ENCODE results near the gene CAPN7. TPM values are rescaled to one million over a fixed set of nuclear protein-coding genes. Genes with fewer than 3 reads are reported as not detected.

Gene CAPN7
- polyA plus RNA-seq, 2 donors, result 11.2 to 11.9 TPM

DNA sequence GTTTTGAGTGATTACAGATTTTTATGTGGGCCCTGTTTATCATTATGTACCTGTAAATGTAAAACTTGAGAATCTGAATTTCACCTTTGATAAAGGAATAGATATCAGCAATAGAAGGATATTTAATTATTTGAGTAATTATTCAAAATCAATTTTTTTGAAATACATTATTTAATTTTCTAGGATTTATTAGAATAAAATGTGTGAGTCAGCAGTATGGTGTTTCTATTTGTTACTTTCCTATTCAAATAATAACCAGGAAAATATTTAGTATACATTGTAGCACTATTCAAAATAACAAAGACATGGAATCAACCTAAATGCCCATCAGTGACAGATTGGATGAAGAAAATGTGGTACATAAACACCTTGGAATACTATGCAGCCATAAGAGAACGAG lies 22.1 kb downstream of the CAPN7 start:
- whole genome bisulfite sequencing, 2 donors, result 90% methylated on average over 1 of the region's 1 CpG
- Histone ChIP-seq H3K27me3 (ENCODE audit: control insufficient read depth in 1 of 2, insufficient read depth in 2 of 2, low read length in 2 of 2) (no peaks in the 10 kb centered on the region), H3K27ac (ENCODE audit: low read depth in 2 of 2, low read length in 1 of 2) (no peak overlapping the region), H3K4me1 (ENCODE audit: control insufficient read depth in 2 of 2, insufficient read depth in 2 of 2, low read length in 1 of 2) (no peaks in the 10 kb centered on the region), H3K36me3 (ENCODE audit: control insufficient read depth in 2 of 2, insufficient read depth in 2 of 2, low read length in 1 of 2) (peaks cover 2% of the 10 kb centered on the region in 2 donors), H3K4me3 (ENCODE audit: low read depth in 1 of 2, low read length in 2 of 2) (no peak overlapping the region), H3K9me3 (ENCODE audit: control insufficient read depth in 2 of 2, insufficient read depth in 1 of 2, low read depth in 1 of 2, low read length in 1 of 2) (no peaks in the 10 kb centered on the region)

DNA sequence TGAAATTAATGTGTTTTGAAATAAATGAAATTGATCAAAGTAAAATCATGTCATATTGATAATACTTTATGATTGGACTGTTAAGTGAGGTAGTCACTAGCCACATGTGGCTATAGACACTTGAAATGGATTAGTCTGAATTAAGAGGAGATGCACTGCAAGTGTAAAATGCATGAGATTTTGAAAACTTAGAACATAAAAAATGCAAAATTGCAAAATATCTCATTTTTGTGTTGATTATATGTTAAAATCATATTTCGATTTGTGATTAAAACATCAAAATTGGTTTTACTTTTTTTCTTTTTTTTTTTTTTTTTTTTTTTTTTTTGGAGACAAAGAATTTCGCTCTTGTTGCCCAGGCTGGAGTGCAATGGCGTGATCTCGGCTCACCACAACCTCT lies 23.2 kb downstream of the CAPN7 start:
- Histone ChIP-seq H3K27me3 (ENCODE audit: control insufficient read depth in 1 of 2, insufficient read depth in 2 of 2, low read length in 2 of 2) (no peaks in the 10 kb centered on the region), H3K4me3 (ENCODE audit: low read depth in 1 of 2, low read length in 2 of 2) (no peak overlapping the region), H3K36me3 (ENCODE audit: control insufficient read depth in 2 of 2, insufficient read depth in 2 of 2, low read length in 1 of 2) (peaks cover 2 to 4% of the 10 kb centered on the region in 2 donors), H3K4me1 (ENCODE audit: control insufficient read depth in 2 of 2, insufficient read depth in 2 of 2, low read length in 1 of 2) (no peaks in the 10 kb centered on the region), H3K27ac (ENCODE audit: low read depth in 2 of 2, low read length in 1 of 2) (no peak overlapping the region), H3K9me3 (ENCODE audit: control insufficient read depth in 2 of 2, insufficient read depth in 1 of 2, low read depth in 1 of 2, low read length in 1 of 2) (no peaks in the 10 kb centered on the region)
- 97 to 99% methylated on average over 4 of the region's 4 CpGs for WGBS, 2 donors

DNA sequence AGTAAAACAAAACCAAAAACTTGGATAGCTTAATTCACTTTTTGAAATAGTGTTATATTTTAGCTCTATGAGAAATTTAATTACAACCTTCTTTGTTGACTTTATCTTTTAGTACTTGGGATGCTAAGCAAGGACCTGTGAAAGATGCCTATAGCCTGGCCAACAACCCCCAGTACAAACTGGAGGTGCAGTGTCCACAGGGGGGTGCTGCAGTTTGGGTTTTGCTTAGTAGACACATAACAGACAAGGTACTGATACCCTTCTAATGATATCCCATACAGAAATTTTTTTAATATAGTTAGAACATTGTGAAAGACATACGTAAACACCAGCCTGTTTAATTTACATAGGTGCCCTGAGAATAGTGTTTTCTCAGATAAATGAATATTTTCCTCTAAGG lies 35.3 kb downstream of the CAPN7 start:
- no peaks in the 10 kb centered on the region for H3K4me1 ChIP-seq (ENCODE audit: control insufficient read depth in 2 of 2, insufficient read depth in 2 of 2, low read length in 1 of 2)
- no peaks in the 10 kb centered on the region for H3K9me3 ChIP-seq (ENCODE audit: control insufficient read depth in 2 of 2, insufficient read depth in 1 of 2, low read depth in 1 of 2, low read length in 1 of 2)
- H3K27ac ChIP-seq (ENCODE audit: low read depth in 2 of 2, low read length in 1 of 2), result no peak overlapping the region
- WGBS, 2 donors, result 93% methylated on average over 1 of the region's 1 CpG
- peaks cover 9 to 14% of the 10 kb centered on the region in 2 donors for H3K36me3 ChIP-seq (ENCODE audit: control insufficient read depth in 2 of 2, insufficient read depth in 2 of 2, low read length in 1 of 2)
- H3K4me3 ChIP-seq (ENCODE audit: low read depth in 1 of 2, low read length in 2 of 2), result no peak overlapping the region
- H3K27me3 ChIP-seq (ENCODE audit: control insufficient read depth in 1 of 2, insufficient read depth in 2 of 2, low read length in 2 of 2), result no peaks in the 10 kb centered on the region

DNA sequence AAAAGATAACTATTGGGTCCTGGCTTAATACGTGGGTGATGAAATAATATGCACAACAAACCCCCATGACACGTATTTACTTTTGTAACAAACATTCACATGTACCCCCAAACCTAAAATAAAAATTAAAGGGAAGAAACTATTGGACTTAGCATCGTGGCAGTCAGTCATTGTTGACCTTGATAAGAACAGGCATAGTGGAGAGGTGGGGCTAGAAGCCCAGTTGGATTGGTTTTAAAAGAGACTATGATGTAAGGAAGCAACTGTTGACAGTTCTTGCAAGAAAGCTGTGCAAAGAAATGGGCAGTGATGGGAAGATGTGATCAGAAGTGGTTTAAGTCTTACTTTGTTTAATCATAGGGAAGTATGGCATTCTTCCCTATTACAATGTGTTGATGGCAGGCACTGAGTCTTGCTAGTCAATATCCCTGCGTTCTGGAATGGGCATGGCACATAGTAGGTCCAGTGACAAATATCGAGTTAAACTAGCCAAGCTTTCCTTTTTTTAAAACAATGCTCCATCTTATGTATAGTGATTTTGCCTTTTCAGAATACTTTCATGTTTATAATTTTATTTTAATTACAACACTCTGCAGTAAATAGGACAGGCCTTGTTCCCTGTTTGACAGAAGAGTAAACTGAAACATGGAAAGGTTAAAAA lies 37.9 kb downstream of the CAPN7 start:
- no peak overlapping the region for H3K27ac ChIP-seq (ENCODE audit: low read depth in 2 of 2, low read length in 1 of 2)
- 78 to 92% methylated on average over 5 of the region's 5 CpGs for WGBS, 2 donors
- no peaks in the 10 kb centered on the region for H3K27me3 ChIP-seq (ENCODE audit: control insufficient read depth in 1 of 2, insufficient read depth in 2 of 2, low read length in 2 of 2)
- no peak overlapping the region for H3K4me3 ChIP-seq (ENCODE audit: low read depth in 1 of 2, low read length in 2 of 2)
- no peaks in the 10 kb centered on the region for H3K4me1 ChIP-seq (ENCODE audit: control insufficient read depth in 2 of 2, insufficient read depth in 2 of 2, low read length in 1 of 2)
- peaks cover 10 to 14% of the 10 kb centered on the region in 2 donors for H3K36me3 ChIP-seq (ENCODE audit: control insufficient read depth in 2 of 2, insufficient read depth in 2 of 2, low read length in 1 of 2)
- no peaks in the 10 kb centered on the region for H3K9me3 ChIP-seq (ENCODE audit: control insufficient read depth in 2 of 2, insufficient read depth in 1 of 2, low read depth in 1 of 2, low read length in 1 of 2)

DNA sequence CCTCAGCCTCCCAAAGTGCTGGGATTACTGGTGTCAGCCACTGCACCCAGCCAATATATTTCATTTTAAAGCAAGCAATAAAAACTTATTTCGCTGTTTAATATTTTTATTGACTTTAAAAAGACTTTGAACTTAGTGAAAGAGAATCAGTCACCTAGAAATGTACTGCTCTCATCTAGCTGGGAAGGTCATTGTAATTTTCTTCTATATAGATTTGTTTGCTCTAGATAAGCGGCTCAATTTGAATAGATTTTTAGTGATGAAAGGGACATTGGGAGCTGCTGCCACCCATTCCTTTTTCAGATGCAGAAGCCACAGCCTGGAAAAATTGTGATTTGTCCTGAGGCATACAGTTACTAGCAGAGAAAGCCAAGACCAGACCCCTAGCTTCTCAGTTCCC lies 40.1 kb downstream of the CAPN7 start:
- Histone ChIP-seq H3K27ac (ENCODE audit: low read depth in 2 of 2, low read length in 1 of 2) (no peak overlapping the region), H3K36me3 (ENCODE audit: control insufficient read depth in 2 of 2, insufficient read depth in 2 of 2, low read length in 1 of 2) (peaks cover 6 to 9% of the 10 kb centered on the region in 2 donors), H3K9me3 (ENCODE audit: control insufficient read depth in 2 of 2, insufficient read depth in 1 of 2, low read depth in 1 of 2, low read length in 1 of 2) (no peaks in the 10 kb centered on the region), H3K4me1 (ENCODE audit: control insufficient read depth in 2 of 2, insufficient read depth in 2 of 2, low read length in 1 of 2) (no peaks in the 10 kb centered on the region), H3K4me3 (ENCODE audit: low read depth in 1 of 2, low read length in 2 of 2) (no peak overlapping the region), H3K27me3 (ENCODE audit: control insufficient read depth in 1 of 2, insufficient read depth in 2 of 2, low read length in 2 of 2) (no peaks in the 10 kb centered on the region)
- 70 to 95% methylated on average over 2 of the region's 2 CpGs for WGBS, 2 donors

DNA sequence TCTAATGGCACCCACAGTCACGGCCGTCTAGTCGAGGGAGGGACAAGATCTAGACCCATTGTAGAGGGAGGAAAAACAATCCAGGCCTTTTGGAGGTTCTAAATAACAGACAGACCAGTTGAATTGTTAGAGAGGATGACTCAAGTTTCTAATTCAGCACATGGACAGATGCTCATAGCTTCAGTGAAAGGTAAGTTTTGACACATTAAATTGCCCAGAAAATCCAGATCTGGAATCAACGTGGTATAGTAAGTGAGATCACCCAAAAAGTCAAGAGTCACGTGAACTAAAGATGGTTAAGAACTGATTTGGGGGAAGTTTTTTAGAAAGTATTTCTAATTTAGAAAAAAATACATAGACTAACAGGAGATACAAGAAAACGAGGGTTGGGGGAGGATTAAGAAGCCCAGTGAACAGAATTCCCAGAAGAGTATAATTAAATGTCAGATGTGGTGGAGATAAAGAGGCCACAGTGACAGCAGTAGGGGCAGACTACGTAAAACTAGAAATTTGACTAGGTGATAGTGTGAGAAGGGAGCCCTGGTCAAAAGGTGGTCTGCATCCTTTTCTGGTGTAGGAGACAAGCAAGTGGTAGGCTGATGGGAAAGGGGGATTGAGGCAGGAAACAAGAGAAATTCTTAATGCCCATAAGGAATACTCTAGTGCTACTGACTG lies 47.1 kb downstream of the CAPN7 start:
- peaks cover 0 to 3% of the 10 kb centered on the region in 2 donors for H3K4me1 ChIP-seq (ENCODE audit: control insufficient read depth in 2 of 2, insufficient read depth in 2 of 2, low read length in 1 of 2)
- no peak overlapping the region for H3K4me3 ChIP-seq (ENCODE audit: low read depth in 1 of 2, low read length in 2 of 2)
- WGBS, 2 donors, result 79 to 82% methylated on average over 7 of the region's 7 CpGs
- no peaks in the 10 kb centered on the region for H3K9me3 ChIP-seq (ENCODE audit: control insufficient read depth in 2 of 2, insufficient read depth in 1 of 2, low read depth in 1 of 2, low read length in 1 of 2)
- no peaks in the 10 kb centered on the region for H3K27me3 ChIP-seq (ENCODE audit: control insufficient read depth in 1 of 2, insufficient read depth in 2 of 2, low read length in 2 of 2)
- H3K27ac ChIP-seq (ENCODE audit: low read depth in 2 of 2, low read length in 1 of 2), result no peak overlapping the region
- peaks cover 8 to 17% of the 10 kb centered on the region in 2 donors for H3K36me3 ChIP-seq (ENCODE audit: control insufficient read depth in 2 of 2, insufficient read depth in 2 of 2, low read length in 1 of 2)

DNA sequence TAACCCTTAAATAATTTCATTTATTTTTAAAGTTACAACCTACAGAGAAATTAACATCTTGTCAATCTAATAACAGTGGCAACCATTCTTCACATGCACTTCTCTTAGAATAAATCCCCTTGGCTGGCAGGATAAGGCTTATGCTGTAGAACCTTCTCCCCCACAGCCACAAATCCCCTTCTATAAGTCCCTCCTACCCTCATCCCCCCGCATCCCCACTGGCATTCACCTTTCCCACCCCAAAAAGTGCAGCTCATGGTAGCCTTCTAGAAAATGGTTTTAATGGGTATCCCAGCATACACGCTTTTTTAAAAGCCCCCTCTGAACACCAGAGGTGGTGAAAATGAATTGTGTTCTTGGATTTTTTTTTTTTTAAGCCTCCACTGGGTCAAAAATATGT lies 49.2 kb downstream of the CAPN7 start:
- H3K27me3 ChIP-seq (ENCODE audit: control insufficient read depth in 1 of 2, insufficient read depth in 2 of 2, low read length in 2 of 2), result no peaks in the 10 kb centered on the region
- peaks cover 0 to 3% of the 10 kb centered on the region in 2 donors for H3K4me1 ChIP-seq (ENCODE audit: control insufficient read depth in 2 of 2, insufficient read depth in 2 of 2, low read length in 1 of 2)
- WGBS, 2 donors, result 94% methylated on average over 2 of the region's 2 CpGs
- peaks cover 15 to 18% of the 10 kb centered on the region in 2 donors for H3K36me3 ChIP-seq (ENCODE audit: control insufficient read depth in 2 of 2, insufficient read depth in 2 of 2, low read length in 1 of 2)
- no peak overlapping the region for H3K27ac ChIP-seq (ENCODE audit: low read depth in 2 of 2, low read length in 1 of 2)
- H3K4me3 ChIP-seq (ENCODE audit: low read depth in 1 of 2, low read length in 2 of 2), result no peak overlapping the region
- no peaks in the 10 kb centered on the region for H3K9me3 ChIP-seq (ENCODE audit: control insufficient read depth in 2 of 2, insufficient read depth in 1 of 2, low read depth in 1 of 2, low read length in 1 of 2)

DNA sequence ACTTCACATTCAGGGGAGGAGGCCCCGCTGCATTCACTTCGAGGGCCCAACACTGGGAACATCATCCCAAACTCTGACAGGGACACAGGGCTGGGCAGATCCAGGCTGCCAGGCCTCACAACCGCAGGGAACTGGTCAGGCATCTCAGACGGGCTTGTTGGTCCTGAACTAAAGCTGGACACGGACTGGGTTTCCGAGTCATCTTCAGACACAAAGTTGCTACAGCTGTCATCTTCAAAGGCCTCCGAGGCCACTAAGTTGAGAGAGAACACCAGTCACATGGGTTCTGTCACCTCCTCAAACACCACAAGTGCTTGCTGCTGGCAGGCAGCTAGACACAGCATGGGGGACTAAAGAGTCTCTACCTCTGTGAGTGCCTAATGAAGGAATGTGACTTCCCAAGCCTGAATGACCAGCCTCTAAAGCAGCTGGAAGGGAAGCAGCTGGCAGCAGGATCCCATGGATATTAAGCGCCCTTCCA lies 50.9 kb downstream of the CAPN7 start:
- Histone ChIP-seq H3K4me1 (ENCODE audit: control insufficient read depth in 2 of 2, insufficient read depth in 2 of 2, low read length in 1 of 2) (peaks cover 0 to 6% of the 10 kb centered on the region in 2 donors), H3K4me3 (ENCODE audit: low read depth in 1 of 2, low read length in 2 of 2) (no peak overlapping the region), H3K9me3 (ENCODE audit: control insufficient read depth in 2 of 2, insufficient read depth in 1 of 2, low read depth in 1 of 2, low read length in 1 of 2) (no peaks in the 10 kb centered on the region), H3K27ac (ENCODE audit: low read depth in 2 of 2, low read length in 1 of 2) (no peak overlapping the region), H3K27me3 (ENCODE audit: control insufficient read depth in 1 of 2, insufficient read depth in 2 of 2, low read length in 2 of 2) (no peaks in the 10 kb centered on the region), H3K36me3 (ENCODE audit: control insufficient read depth in 2 of 2, insufficient read depth in 2 of 2, low read length in 1 of 2) (peaks cover 15 to 22% of the 10 kb centered on the region in 2 donors)
- WGBS, 2 donors, result 80 to 82% methylated on average over 8 of the region's 8 CpGs

DNA sequence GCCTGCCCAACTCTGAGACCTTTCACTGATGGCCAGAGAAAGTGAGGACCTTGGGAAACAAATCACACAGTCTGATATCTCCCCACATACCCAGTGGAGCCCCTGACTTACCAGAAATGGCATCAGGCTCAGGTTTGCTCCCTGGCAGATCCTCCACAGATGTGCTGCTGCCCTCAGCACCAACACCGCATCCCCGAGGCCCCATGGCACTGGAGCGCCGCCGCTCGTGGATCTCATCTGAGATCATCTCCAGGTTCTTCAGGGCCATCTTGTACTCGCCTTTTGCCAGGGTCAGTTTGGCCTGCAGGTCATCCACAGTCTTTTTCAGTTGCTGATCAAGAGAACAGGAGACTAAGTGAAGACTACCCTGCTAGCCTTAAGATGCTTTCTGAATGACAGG lies 52.7 kb downstream of the CAPN7 start:
- H3K27me3 ChIP-seq (ENCODE audit: control insufficient read depth in 1 of 2, insufficient read depth in 2 of 2, low read length in 2 of 2), result no peaks in the 10 kb centered on the region
- H3K36me3 ChIP-seq (ENCODE audit: control insufficient read depth in 2 of 2, insufficient read depth in 2 of 2, low read length in 1 of 2), result peaks cover 15 to 22% of the 10 kb centered on the region in 2 donors
- H3K27ac ChIP-seq (ENCODE audit: low read depth in 2 of 2, low read length in 1 of 2), result no peak overlapping the region
- H3K4me1 ChIP-seq (ENCODE audit: control insufficient read depth in 2 of 2, insufficient read depth in 2 of 2, low read length in 1 of 2), result peaks cover 0 to 6% of the 10 kb centered on the region in 2 donors
- no peak overlapping the region for H3K4me3 ChIP-seq (ENCODE audit: low read depth in 1 of 2, low read length in 2 of 2)
- no peaks in the 10 kb centered on the region for H3K9me3 ChIP-seq (ENCODE audit: control insufficient read depth in 2 of 2, insufficient read depth in 1 of 2, low read depth in 1 of 2, low read length in 1 of 2)
- 96% methylated on average over 7 of the region's 7 CpGs for WGBS, 2 donors

DNA sequence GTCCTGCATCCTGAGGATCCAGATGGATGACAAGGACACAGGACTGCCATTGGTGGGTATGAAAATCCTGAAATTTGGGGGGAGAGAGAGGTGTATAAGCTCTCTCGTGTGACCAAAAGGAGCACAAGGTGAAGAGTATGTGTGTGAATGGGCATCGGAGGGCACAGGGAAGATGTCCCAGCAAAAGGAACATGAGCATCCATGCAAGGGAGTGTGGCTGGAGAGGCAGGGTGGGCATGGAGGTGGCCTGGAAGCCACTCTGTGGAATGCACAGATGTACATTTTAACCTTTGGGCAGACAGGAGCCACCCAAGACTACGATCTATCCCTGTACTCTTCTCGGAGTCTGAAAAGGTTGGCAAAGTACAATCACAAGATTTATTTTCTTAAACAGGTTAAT lies 54.5 kb downstream of the CAPN7 start:
- no peaks in the 10 kb centered on the region for H3K27me3 ChIP-seq (ENCODE audit: control insufficient read depth in 1 of 2, insufficient read depth in 2 of 2, low read length in 2 of 2)
- no peak overlapping the region for H3K4me3 ChIP-seq (ENCODE audit: low read depth in 1 of 2, low read length in 2 of 2)
- H3K4me1 ChIP-seq (ENCODE audit: control insufficient read depth in 2 of 2, insufficient read depth in 2 of 2, low read length in 1 of 2), result peaks cover 0 to 6% of the 10 kb centered on the region in 2 donors
- WGBS, 2 donors, result 87 to 89% methylated on average over 4 of the region's 4 CpGs
- no peaks in the 10 kb centered on the region for H3K9me3 ChIP-seq (ENCODE audit: control insufficient read depth in 2 of 2, insufficient read depth in 1 of 2, low read depth in 1 of 2, low read length in 1 of 2)
- H3K36me3 ChIP-seq (ENCODE audit: control insufficient read depth in 2 of 2, insufficient read depth in 2 of 2, low read length in 1 of 2), result peaks cover 15 to 22% of the 10 kb centered on the region in 2 donors
- no peak overlapping the region for H3K27ac ChIP-seq (ENCODE audit: low read depth in 2 of 2, low read length in 1 of 2)

Data from esophagus (tissue), 2 donors.